ENCODE data around the gene ZNF557. TPM values are rescaled to one million over a fixed set of nuclear protein-coding genes. Genes with fewer than 3 reads are reported as not detected.
"Not testable (repeated sequence)": the region's sequence is repeated elsewhere in the genome, so short reads cannot be mapped to it uniquely, and the experiment has no call there.

The ZNF557 gene
- total RNA-seq, 1 experiment from 2014 or later = 6.3 TPM

DNA sequence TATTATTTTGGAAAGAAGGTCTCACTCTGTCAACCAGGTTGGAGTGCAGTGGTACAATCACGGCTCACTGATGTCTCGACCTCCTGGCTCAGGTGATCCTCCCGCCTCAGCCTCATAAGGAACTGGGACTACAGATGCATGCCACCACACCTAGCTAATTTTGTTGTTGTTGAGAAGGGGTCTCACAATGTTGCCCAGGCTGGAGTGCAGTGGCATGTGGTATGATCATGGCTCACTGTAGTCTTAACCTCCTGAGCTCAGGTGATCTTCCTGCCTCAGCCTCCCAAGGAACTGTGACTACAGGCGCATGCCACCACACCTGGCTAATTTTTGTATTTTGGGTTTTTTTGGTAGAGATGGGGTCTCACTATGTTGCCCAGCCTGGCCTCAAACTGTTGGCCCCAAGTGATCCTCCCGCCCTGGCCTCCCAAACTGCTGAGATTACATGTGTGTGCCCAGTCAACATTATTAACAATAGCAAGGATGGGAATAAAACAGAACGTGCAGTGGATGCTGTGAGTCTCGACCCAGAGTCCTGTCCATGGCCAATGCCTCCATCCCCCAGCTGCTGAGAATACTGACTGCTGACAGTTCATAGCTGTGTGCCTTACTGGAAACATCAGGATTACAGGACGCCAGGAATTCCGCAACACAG is 5.6 kb upstream of the ZNF557 start:
- peaks cover 3% of the 10 kb centered on the region for H3K9me3 Mint-ChIP-seq (ENCODE audit: low read depth, unreplicated experiment)
- H3K36me3 Mint-ChIP-seq (ENCODE audit: insufficient read depth, unreplicated experiment) = peaks cover 2% of the 10 kb centered on the region
- TF ChIP-seq, protein P1, sequence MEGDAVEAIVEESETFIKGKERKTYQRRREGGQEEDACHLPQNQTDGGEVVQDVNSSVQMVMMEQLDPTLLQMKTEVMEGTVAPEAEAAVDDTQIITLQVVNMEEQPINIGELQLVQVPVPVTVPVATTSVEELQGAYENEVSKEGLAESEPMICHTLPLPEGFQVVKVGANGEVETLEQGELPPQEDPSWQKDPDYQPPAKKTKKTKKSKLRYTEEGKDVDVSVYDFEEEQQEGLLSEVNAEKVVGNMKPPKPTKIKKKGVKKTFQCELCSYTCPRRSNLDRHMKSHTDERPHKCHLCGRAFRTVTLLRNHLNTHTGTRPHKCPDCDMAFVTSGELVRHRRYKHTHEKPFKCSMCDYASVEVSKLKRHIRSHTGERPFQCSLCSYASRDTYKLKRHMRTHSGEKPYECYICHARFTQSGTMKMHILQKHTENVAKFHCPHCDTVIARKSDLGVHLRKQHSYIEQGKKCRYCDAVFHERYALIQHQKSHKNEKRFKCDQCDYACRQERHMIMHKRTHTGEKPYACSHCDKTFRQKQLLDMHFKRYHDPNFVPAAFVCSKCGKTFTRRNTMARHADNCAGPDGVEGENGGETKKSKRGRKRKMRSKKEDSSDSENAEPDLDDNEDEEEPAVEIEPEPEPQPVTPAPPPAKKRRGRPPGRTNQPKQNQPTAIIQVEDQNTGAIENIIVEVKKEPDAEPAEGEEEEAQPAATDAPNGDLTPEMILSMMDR (IDR thresholded peaks at IDR 0.05; ENCODE audit: unreplicated experiment) = no peak
- no peak overlapping the region for H3K27ac Mint-ChIP-seq (ENCODE audit: unreplicated experiment)
- no peaks in the 10 kb centered on the region for H3K4me1 Mint-ChIP-seq (ENCODE audit: low read depth, unreplicated experiment)
- no TSS peak for BruUV-seq (replicated peaks)
- no peak overlapping the region for H3K4me3 Mint-ChIP-seq (ENCODE audit: low read depth, unreplicated experiment)
- DNase-seq = no peak
- H3K27me3 Mint-ChIP-seq (ENCODE audit: unreplicated experiment) = no peaks in the 10 kb centered on the region
- CTCF ChIA-PET = interaction anchor here (0.6 kb wide), 1 partner anchor 674 kb away, joined by 4 read pairs; no protein-coding TSS in a partner anchor
- intact Hi-C loops (cut with micrococcal nuclease; ENCODE audit: unreplicated experiment) = no loop called here

DNA sequence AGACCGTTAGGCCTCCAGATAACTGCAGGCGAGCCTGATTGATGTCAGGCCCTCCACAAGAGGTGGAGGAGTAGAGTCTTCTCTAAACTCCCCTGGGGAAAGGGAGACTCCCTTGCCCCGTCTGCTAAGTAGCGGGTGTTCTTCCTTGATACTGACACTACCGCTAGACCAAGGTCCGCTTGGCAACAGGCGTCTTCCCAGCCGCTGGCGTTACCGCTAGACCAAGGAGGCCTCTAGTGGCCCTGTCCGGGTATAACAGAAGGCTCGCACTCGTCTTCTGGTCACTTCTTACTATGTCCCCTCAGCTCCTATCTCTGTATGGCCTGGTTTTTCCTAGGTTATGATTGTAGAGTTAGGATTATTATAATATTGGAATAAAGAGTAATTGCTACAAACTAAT is 2.4 kb upstream of the ZNF557 start:
- H3K9me3 Mint-ChIP-seq (ENCODE audit: low read depth, unreplicated experiment); H3K4me1 Mint-ChIP-seq (ENCODE audit: low read depth, unreplicated experiment); CTCF ChIA-PET: not testable (repeated sequence)

DNA sequence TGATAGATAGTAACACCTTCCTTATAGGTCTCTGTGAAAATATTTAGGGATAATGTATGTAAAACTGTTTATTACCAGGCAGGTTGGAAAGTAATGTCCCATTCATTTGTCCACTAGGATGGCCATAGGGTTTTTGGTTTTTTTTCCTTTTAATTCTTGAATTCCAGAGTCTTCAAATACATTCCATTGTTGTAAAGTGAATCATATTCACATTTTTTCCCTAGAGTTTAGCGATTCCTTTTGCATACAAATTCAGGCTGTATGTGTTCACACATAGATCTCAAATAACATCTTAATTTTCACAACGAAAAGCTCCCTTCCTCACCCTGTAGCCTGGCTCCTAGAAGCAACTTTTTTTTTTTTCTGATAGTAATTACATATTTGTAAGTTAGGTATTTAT is 1.8 kb upstream of the ZNF557 start:
- Mint-ChIP-seq H3K36me3 (ENCODE audit: insufficient read depth, unreplicated experiment) (peaks cover 31% of the 10 kb centered on the region), H3K4me1 (ENCODE audit: low read depth, unreplicated experiment) (no peaks in the 10 kb centered on the region), H3K27me3 (ENCODE audit: unreplicated experiment) (no peaks in the 10 kb centered on the region), H3K27ac (ENCODE audit: unreplicated experiment) (no peak overlapping the region), H3K9me3 (ENCODE audit: low read depth, unreplicated experiment) (peaks cover 6% of the 10 kb centered on the region), H3K4me3 (ENCODE audit: low read depth, unreplicated experiment) (no peak overlapping the region)
- no TSS peak for BruUV-seq (replicated peaks)
- intact Hi-C loops (cut with micrococcal nuclease; ENCODE audit: unreplicated experiment) = no loop called here
- CTCF ChIA-PET = no interaction called here
- TF ChIP-seq, protein P1 (IDR thresholded peaks at IDR 0.05; ENCODE audit: unreplicated experiment) = no peak
- DNase-seq = no peak

More for the DNA sequence above, 2.4 kb upstream of the ZNF557 start:
- DNase-seq = peak; percentile 6
- H3K27me3 Mint-ChIP-seq (ENCODE audit: unreplicated experiment); BruUV-seq (replicated peaks); H3K27ac Mint-ChIP-seq (ENCODE audit: unreplicated experiment); intact Hi-C loops (cut with micrococcal nuclease; ENCODE audit: unreplicated experiment); H3K4me3 Mint-ChIP-seq (ENCODE audit: low read depth, unreplicated experiment): not testable (repeated sequence)
- H3K36me3 Mint-ChIP-seq (ENCODE audit: insufficient read depth, unreplicated experiment) = peaks cover 26% of the 10 kb centered on the region

DNA sequence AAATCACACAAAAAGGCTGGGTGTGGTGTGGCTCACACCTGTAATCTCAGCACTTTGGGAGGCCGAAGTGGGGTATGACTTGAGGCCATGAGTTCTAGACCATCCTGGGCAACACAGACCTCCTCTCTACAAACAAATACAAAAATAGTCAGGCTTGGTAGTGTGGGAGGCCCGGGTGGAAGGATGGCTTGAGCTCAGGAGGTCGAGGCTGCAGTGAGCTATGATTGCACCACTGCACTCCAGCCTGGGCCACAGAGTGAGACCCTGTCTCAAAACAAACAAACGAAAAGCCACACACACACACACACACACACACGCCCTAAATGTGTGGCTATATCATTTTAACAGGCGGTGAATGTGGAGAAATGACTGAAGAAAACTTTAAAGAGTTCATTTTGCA is 904 bp upstream of the ZNF557 start:
- CTCF ChIA-PET = interaction anchor here (0.5 kb wide), 1 partner anchor 292 kb away, joined by 3 read pairs; no protein-coding TSS in a partner anchor

DNA sequence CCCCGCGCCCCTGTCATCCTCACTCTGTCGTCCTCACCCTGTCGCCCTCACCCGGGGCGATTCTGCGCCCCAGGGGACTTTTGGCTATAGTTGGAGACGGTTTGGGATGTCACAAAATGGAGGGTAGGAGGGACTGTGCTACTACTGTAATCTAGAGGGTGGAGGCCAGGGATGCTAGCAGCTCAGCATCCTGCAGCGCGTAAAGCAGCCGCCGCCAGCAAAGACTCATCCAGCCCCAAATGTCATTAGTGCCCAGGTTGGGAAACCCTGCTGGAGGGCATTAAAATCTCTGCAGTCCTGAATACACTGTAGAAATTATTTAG is 362 bp downstream of the ZNF557 start:
- TF ChIP-seq, protein P1 (IDR thresholded peaks at IDR 0.05; ENCODE audit: unreplicated experiment) = no peak
- Mint-ChIP-seq H3K4me1 (ENCODE audit: low read depth, unreplicated experiment) (no peaks in the 10 kb centered on the region), H3K4me3 (ENCODE audit: low read depth, unreplicated experiment) (peak overlapping the region; percentile 92), H3K27me3 (ENCODE audit: unreplicated experiment) (no peaks in the 10 kb centered on the region), H3K27ac (ENCODE audit: unreplicated experiment) (peak overlapping the region; percentile 17), H3K9me3 (ENCODE audit: low read depth, unreplicated experiment) (peaks cover 8% of the 10 kb centered on the region), H3K36me3 (ENCODE audit: insufficient read depth, unreplicated experiment) (peaks cover 48% of the 10 kb centered on the region)
- no TSS peak for BruUV-seq (replicated peaks)
- DNase-seq = no peak
- intact Hi-C loops (cut with micrococcal nuclease; ENCODE audit: unreplicated experiment) = no loop called here
- CTCF ChIA-PET = no interaction called here

More for the DNA sequence above, 904 bp upstream of the ZNF557 start:
- DNase-seq = no peak
- peak overlapping the region; percentile 17 for H3K27ac Mint-ChIP-seq (ENCODE audit: unreplicated experiment)
- peak overlapping the region; percentile 92 for H3K4me3 Mint-ChIP-seq (ENCODE audit: low read depth, unreplicated experiment)
- H3K9me3 Mint-ChIP-seq (ENCODE audit: low read depth, unreplicated experiment) = peaks cover 6% of the 10 kb centered on the region
- H3K27me3 Mint-ChIP-seq (ENCODE audit: unreplicated experiment) = no peaks in the 10 kb centered on the region
- H3K36me3 Mint-ChIP-seq (ENCODE audit: insufficient read depth, unreplicated experiment) = peaks cover 36% of the 10 kb centered on the region
- TF ChIP-seq, protein P1 (IDR thresholded peaks at IDR 0.05; ENCODE audit: unreplicated experiment) = no peak
- BruUV-seq (replicated peaks) = no TSS peak
- no peaks in the 10 kb centered on the region for H3K4me1 Mint-ChIP-seq (ENCODE audit: low read depth, unreplicated experiment)
- intact Hi-C loops (cut with micrococcal nuclease; ENCODE audit: unreplicated experiment) = no loop called here

Measured in Calu3 (cell line).